DND-41 (cell line): ENCODE data around the gene CEP78.

Experiments
- ATAC-seq: fragments of 200-7000 bp; cut with Tn5 transposase; 3 replicates; pipeline ENCODE4 v1.9.1; 2021; ENCODE audit warnings: low read depth; ENCODE audit not compliant: insufficient read depth
- DNase-seq: peaks from one replicate; pipeline ENCODE4 v3.0.0-alpha.2; 2020
- H2AFZ ChIP-seq: 2 replicates; pipeline ENCODE4 v1.6.0; 2012; ENCODE audit warnings: low read depth, low read length
- H3K27ac ChIP-seq: 2 replicates; pipeline ENCODE4 v1.5.1; 2012; ENCODE audit warnings: low read length, inconsistent platforms
- H3K27me3 ChIP-seq: fragments of 200-600 bp; sonication (generic); 2 replicates; pipeline ENCODE4 v1.6.0; 2012; ENCODE audit warnings: low read length, mild to moderate bottlenecking, inconsistent platforms; ENCODE audit not compliant: insufficient read depth, poor library complexity
- H3K36me3 ChIP-seq: 2 replicates; pipeline ENCODE4 v1.5.1; 2012; ENCODE audit warnings: low read length, inconsistent platforms; ENCODE audit not compliant: insufficient read depth
- H3K4me1 ChIP-seq: 2 replicates; pipeline ENCODE4 v1.5.1; 2012; ENCODE audit warnings: mild to moderate bottlenecking, low read length; ENCODE audit not compliant: insufficient read depth
- H3K4me2 ChIP-seq: 2 replicates; pipeline ENCODE4 v1.6.0; 2012; ENCODE audit warnings: mild to moderate bottlenecking, moderate library complexity, low read length, inconsistent platforms; ENCODE audit not compliant: insufficient read depth
- H3K4me3 ChIP-seq, 2 experiments: fragments of 200-600 bp in 1 of 2; shearing (Covaris generic) in 1 of 2; 2 replicates each; pipeline ENCODE4 v1.5.1; 2012 to 2016; ENCODE audit warnings: inconsistent platforms in 2 of 2, low read length in 2 of 2, mild to moderate bottlenecking in 2 of 2, low read depth in 1 of 2, moderate library complexity in 1 of 2
- H3K79me2 ChIP-seq: 2 replicates; pipeline ENCODE4 v1.6.0; 2012; ENCODE audit warnings: low read length, inconsistent platforms; ENCODE audit not compliant: insufficient read depth
- H3K9ac ChIP-seq: 2 replicates; pipeline ENCODE4 v1.6.0; 2012; ENCODE audit warnings: low read depth, mild to moderate bottlenecking, inconsistent platforms, low read length, moderate library complexity
- H3K9me3 ChIP-seq: 2 replicates; pipeline ENCODE4 v1.5.1; 2012; ENCODE audit warnings: low read length, moderate library complexity, mild to moderate bottlenecking, inconsistent platforms; ENCODE audit not compliant: insufficient read depth, severe bottlenecking
- H4K20me1 ChIP-seq: 2 replicates; pipeline ENCODE4 v1.6.0; 2012; ENCODE audit warnings: low read length; ENCODE audit not compliant: insufficient read depth
- CTCF ChIP-seq: IDR thresholded peaks from 2 replicates; pipeline ENCODE4 v1.5.1; 2012; ENCODE audit warnings: borderline replicate concordance, low read length, moderate library complexity, mild to moderate bottlenecking; ENCODE audit not compliant: poor library complexity, severe bottlenecking; ENCODE audit errors: extremely low read depth
- EZH2 ChIP-seq: IDR thresholded peaks from 3 replicates; pipeline ENCODE4 v1.6.1; 2012; ENCODE audit warnings: borderline replicate concordance, low read depth, mild to moderate bottlenecking, moderate library complexity, low read length, inconsistent platforms; ENCODE audit not compliant: severe bottlenecking

The CEP78 gene

GRCh38 chr9:78210841-78211301, 25.0 kb upstream of the CEP78 start:
- Histone ChIP-seq H4K20me1 (no peaks in the 10 kb centered on the region), H3K4me2 (peak overlapping the region; percentile 50; the same call in 1 of the 2 replicates), H3K9ac (no peak overlapping the region), H3K36me3 (no peaks in the 10 kb centered on the region), H2AFZ (peak overlapping the region; percentile 41; the same call in 1 of the 2 replicates), H3K79me2 (no peaks in the 10 kb centered on the region), H3K4me3 (peak overlapping the region in 1 of 2 experiments; percentile 36; a peak in 2 of 4 replicates), H3K9me3 (no peaks in the 10 kb centered on the region), H3K27me3 (no peaks in the 10 kb centered on the region), H3K27ac (peak overlapping the region; percentile 53), H3K4me1 (peaks cover 25% of the 10 kb centered on the region)
- ATAC-seq: peak; percentile 80
- TF ChIP-seq CTCF (no peak), EZH2 (no peak)
- DNase-seq: peak; percentile 44

GRCh38 chr9:78212868-78213267, 23.0 kb upstream of the CEP78 start:
- H3K36me3 ChIP-seq: no peaks in the 10 kb centered on the region
- ATAC-seq (no peak), DNase-seq (no peak)
- no peaks in the 10 kb centered on the region for H3K79me2 ChIP-seq
- H2AFZ ChIP-seq: no peak overlapping the region
- H3K9ac ChIP-seq: no peak overlapping the region
- H3K4me2 ChIP-seq: no peak overlapping the region
- H4K20me1 ChIP-seq: no peaks in the 10 kb centered on the region
- H3K27ac ChIP-seq: no peak overlapping the region
- H3K4me1 ChIP-seq: peaks cover 25% of the 10 kb centered on the region
- no peaks in the 10 kb centered on the region for H3K9me3 ChIP-seq
- H3K4me3 ChIP-seq: no peak overlapping the region
- no peak for TF ChIP-seq CTCF
- TF ChIP-seq EZH2: no peak
- no peaks in the 10 kb centered on the region for H3K27me3 ChIP-seq

GRCh38 chr9:78213712-78214111, 22.2 kb upstream of the CEP78 start:
- peak; percentile 48; the same call in 2 of the 3 replicates for ATAC-seq
- H3K9ac ChIP-seq: no peak overlapping the region
- no peaks in the 10 kb centered on the region for H3K9me3 ChIP-seq
- H2AFZ ChIP-seq: 0 out of 2 replicates have a peak overlapping the region, but pooled peaks have one; percentile 28
- H3K27me3 ChIP-seq: no peaks in the 10 kb centered on the region
- no peaks in the 10 kb centered on the region for H3K79me2 ChIP-seq
- TF ChIP-seq CTCF (peak; percentile 38), EZH2 (no peak)
- no peaks in the 10 kb centered on the region for H3K36me3 ChIP-seq
- no peak overlapping the region for H3K4me2 ChIP-seq
- no peak overlapping the region for H3K4me3 ChIP-seq
- H4K20me1 ChIP-seq: no peaks in the 10 kb centered on the region
- H3K4me1 ChIP-seq: peaks cover 25% of the 10 kb centered on the region
- DNase-seq: no peak
- no peak overlapping the region for H3K27ac ChIP-seq

- Histone ChIP-seq H3K4me2 (no peak overlapping the region), H4K20me1 (no peaks in the 10 kb centered on the region), H3K36me3 (no peaks in the 10 kb centered on the region), H3K79me2 (no peaks in the 10 kb centered on the region), H3K27ac (no peak overlapping the region), H3K4me1 (peaks cover 25% of the 10 kb centered on the region), H3K27me3 (no peaks in the 10 kb centered on the region), H3K9me3 (no peaks in the 10 kb centered on the region), H3K4me3 (no peak overlapping the region), H3K9ac (no peak overlapping the region), H2AFZ (no peak overlapping the region)
- DNase-seq (no peak), ATAC-seq (no peak)
- TF ChIP-seq CTCF (no peak), EZH2 (no peak)
These were observed 21.4 kb upstream of the CEP78 start for GRCh38 chr9:78214492-78214891.
